GM21717 (cell line): ENCODE measurements around the gene MPST.

Source experiments
- ATAC-seq: cut with Tn5 transposase; IDR thresholded peaks from one replicate; pipeline ENCODE4 v1.9.1; 2021; ENCODE audit warnings: mild to moderate bottlenecking, moderate library complexity; ENCODE audit not compliant: unreplicated experiment

Gene MPST

DNA sequence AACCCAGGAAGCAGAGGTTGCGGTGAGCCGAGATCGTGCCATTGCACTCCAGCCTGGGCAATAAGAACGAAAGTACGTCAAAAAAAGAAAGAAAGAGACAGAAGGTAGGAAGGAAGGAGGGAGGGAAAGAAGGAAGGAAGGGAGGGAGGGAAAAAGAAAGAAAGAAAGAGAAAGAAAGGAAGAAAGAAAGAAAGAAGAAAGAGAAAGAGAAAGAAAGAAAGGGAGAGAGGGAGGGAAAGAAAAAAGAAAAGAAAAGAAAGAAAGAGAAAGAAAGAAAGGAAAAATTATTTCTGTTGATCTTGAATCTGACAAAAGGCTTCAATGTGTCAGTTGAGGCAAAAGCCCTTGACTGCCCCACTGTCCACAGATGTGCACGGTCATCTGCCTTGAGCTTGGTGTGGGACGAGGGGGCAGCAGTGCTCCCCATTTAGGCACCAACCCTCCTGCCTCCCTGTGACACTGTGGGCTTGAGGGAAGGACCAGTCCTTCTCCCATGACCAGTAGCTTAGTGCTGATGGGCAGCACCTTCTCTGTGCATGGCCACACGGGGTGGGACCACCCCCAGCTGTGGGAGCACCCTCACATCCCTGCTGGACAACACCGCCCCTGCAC lies 56.4 kb downstream of the MPST start:
- no peak for ATAC-seq

DNA sequence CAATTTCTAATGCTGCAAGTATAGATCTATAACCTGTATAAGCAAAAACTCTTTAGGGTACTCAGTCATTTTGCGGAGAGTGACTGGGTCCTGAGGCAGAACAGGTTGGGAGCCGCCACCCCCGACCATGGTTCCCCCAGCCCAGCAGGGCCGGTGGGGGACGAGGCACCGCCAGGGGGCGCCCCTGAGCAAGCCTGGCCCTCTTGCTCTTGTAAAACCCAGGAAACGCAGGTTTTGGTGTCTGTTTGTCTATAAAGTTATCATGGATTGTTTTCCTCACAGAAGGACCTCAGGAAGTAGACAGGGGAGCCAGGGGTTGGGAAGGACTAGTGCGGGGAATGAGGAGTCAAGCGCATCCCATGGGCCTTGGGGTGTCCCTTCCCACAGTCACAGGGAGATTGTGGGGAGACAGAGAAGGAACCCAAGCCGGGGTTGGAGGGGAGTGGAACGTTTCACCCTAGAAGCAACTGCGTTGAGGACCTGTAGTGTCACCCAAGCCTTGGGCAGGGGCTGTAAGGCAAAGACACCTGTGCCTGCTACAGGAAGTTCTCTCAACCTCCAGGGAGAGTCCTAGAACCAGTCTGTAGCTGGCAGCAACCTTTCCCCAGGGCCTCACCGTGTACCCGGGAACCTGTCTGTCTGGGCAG lies 58.4 kb downstream of the MPST start:
- no peak for ATAC-seq

DNA sequence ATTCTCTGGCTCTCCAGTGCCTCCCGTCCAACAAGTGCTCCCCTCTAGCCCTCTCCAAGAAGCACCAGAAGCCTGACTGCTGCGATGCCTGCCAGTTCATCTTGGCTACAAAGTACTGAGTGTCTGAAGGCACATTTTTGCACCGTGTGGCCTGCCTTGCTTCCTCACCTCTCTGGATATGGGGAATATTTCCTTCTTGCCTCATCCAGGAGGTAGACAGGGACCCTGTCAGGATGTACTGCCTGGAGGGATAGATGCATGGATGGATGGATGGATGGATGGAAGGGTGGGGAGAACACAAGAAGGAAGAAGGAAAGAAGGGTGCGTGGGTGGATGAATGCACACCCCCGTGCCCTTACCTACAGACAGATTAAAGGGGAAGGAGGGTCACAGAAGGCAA lies 59.6 kb downstream of the MPST start:
- no peak for ATAC-seq
